Measurements from ENCODE around the gene AOPEP. TPM values are rescaled to one million over a fixed set of nuclear protein-coding genes. Genes with fewer than 3 reads are reported as not detected.
"Not testable (repeated sequence)": the region's sequence is repeated elsewhere in the genome, so short reads cannot be mapped to it uniquely, and the experiment has no call there.

The AOPEP gene
- total and polyA plus RNA-seq, 3 donors from 2014 or later, result 31.4 to 95.0 (median 80.4) TPM

DNA sequence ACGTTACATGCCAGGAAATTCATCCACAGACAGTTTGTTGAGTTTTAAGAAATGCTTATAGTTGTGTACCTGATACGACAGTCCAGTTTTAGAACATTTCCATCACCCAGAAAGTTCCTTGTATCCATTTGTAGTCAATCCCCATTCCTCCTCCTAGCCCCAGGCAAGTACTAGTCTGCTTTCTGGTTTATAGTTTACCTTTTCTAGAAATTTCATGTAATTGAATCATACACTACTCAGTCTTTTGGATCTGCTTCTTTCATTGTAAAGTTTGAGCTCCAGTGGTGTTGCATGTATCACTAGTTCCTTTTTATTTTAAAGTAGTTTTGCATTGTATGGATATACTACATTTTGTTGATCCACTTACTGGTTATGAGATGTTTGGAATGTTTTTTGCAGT lies 291.2 kb downstream of the AOPEP start:
- Histone ChIP-seq H3K27ac (peak overlapping the region in 1 of 2 donors; percentile 0), H3K4me1 (peaks cover 9% of the 10 kb centered on the region), H3K27me3 (no peaks in the 10 kb centered on the region), H3K9me3 (no peaks in the 10 kb centered on the region), H3K36me3 (ENCODE audit: low read depth, missing control alignments) (no peaks in the 10 kb centered on the region), H3K4me3 (no peak overlapping the region)
- DNase-seq, result no peak
- intact Hi-C loops (cut with DNase I; ENCODE audit: low total_unique reads), result no loop called here
- no peak for TF ChIP-seq POLR2A (IDR thresholded peaks at IDR 0.05)
- TF ChIP-seq, protein P1, sequence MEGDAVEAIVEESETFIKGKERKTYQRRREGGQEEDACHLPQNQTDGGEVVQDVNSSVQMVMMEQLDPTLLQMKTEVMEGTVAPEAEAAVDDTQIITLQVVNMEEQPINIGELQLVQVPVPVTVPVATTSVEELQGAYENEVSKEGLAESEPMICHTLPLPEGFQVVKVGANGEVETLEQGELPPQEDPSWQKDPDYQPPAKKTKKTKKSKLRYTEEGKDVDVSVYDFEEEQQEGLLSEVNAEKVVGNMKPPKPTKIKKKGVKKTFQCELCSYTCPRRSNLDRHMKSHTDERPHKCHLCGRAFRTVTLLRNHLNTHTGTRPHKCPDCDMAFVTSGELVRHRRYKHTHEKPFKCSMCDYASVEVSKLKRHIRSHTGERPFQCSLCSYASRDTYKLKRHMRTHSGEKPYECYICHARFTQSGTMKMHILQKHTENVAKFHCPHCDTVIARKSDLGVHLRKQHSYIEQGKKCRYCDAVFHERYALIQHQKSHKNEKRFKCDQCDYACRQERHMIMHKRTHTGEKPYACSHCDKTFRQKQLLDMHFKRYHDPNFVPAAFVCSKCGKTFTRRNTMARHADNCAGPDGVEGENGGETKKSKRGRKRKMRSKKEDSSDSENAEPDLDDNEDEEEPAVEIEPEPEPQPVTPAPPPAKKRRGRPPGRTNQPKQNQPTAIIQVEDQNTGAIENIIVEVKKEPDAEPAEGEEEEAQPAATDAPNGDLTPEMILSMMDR (IDR thresholded peaks at IDR 0.05), result no peak
- 90 to 94% methylated on average over 2 of the region's 2 CpGs for WGBS, 2 donors

DNA sequence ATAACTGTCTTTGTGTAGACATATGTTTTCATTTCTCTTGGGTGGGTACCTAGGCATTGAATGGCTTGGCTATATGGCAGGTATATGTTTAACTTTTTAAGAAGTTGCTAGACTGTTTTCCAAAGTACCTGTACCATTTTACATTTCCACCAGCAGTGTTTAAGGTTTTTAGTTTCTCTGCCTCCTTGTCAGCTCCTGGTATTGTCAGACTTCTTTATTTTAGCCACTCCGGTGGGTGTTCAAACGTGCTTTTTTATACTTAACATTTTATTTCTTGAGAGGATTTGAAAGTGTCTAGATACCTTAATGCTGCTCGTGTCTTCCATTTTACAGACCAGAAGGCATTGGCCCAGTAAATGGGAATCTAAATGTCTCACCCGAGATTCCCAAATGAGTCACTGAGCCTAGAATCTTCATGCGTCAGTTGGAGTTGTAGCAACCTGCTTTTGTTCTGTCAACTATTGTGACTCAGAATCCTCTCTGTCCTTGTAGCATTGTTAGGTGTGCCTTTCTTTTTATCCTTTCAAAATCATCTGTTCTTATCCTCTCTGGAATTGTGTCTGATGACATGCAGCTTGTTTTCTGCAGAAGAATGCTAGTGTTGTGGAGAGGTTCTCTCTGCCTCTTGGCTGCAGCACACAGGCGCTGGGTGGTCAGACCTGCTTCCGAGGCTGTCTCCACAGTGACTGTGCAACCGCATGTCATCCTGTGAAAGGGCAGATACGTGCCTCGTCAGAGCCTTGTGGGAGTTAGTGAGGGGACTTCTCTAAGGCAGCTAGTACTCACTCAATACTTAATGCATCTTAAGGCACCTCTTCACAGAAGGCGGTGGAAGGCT lies 291.8 kb downstream of the AOPEP start:
- 57 to 60% methylated on average over 11 of the region's 11 CpGs for WGBS, 2 donors
- no peaks in the 10 kb centered on the region for H3K36me3 ChIP-seq (ENCODE audit: low read depth, missing control alignments)
- DNase-seq, result no peak
- peak overlapping the region in 1 of 2 donors; percentile 0 for H3K27ac ChIP-seq
- no peaks in the 10 kb centered on the region for H3K27me3 ChIP-seq
- no peaks in the 10 kb centered on the region for H3K9me3 ChIP-seq
- intact Hi-C loops (cut with DNase I; ENCODE audit: low total_unique reads), result no loop called here
- H3K4me3 ChIP-seq, result no peak overlapping the region
- H3K4me1 ChIP-seq, result peaks cover 16% of the 10 kb centered on the region
- TF ChIP-seq, protein P1 (IDR thresholded peaks at IDR 0.05), result no peak
- no peak for TF ChIP-seq POLR2A (IDR thresholded peaks at IDR 0.05)

DNA sequence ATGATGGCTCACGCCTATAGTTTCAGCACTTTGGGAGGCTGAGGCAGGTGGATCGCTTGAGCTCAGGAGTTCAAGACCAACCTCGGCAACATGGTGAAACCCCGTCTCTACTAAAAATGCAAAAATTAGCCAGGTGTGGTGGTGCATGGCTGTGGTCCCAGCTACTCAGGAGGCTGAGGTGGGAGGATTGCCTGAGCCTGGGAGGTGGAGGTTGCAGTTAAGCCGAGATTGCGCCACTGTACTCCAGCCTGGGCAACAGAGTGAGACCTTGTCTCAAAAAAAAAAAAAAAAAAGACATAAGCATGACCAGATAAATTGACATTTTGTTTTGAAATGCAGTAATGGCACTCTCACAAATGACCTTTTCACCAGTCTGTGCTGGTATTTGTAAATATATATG lies 294.1 kb downstream of the AOPEP start:
- WGBS, 2 donors, result 96 to 97% methylated on average over 6 of the region's 6 CpGs
- H3K9me3 ChIP-seq; intact Hi-C loops (cut with DNase I; ENCODE audit: low total_unique reads); H3K27me3 ChIP-seq; DNase-seq; H3K27ac ChIP-seq; H3K36me3 ChIP-seq (ENCODE audit: low read depth, missing control alignments); H3K4me3 ChIP-seq: not testable (repeated sequence)
- peaks cover 33% of the 10 kb centered on the region for H3K4me1 ChIP-seq

DNA sequence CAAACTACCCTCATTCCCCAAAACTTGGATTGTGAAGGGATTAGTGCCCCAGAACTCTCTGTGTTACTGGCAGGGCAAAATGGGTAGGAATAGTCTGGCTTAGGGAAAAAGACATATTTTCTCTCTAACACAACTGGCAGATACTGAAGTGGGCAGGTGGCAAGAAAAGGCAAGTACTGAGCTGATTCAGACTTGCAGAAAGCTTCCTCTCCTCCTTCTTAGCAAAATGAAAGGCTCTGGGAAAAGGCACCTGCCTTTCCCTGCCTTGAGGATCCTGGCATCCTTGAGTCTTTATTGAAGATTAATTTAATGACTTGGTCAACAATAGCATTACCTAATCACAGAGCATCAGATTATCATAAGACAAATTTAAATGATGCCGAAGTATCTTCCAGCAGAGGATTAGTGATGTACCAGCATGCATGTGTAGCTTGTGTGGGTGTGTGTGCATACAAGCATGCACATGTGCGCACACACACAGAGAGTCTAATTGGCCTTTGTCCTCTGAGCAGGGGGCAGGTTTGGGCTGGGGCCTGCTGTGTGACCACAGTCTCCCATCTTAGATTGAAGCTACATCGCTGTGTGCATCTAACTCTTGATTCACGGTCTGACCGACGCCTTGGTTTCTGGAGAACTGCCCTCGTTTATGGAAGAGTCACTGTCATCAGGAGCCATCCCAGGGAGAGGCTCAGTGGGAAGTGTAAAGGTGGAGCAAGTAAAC lies 294.8 kb downstream of the AOPEP start:
- 70 to 81% methylated on average over 7 of the region's 7 CpGs for WGBS, 2 donors
- intact Hi-C loops (cut with DNase I; ENCODE audit: low total_unique reads), result no loop called here
- TF ChIP-seq, protein P1 (IDR thresholded peaks at IDR 0.05), result no peak
- no peak for TF ChIP-seq POLR2A (IDR thresholded peaks at IDR 0.05)
- peaks cover 35% of the 10 kb centered on the region for H3K4me1 ChIP-seq
- H3K9me3 ChIP-seq, result no peaks in the 10 kb centered on the region
- no peak overlapping the region for H3K27ac ChIP-seq
- no peaks in the 10 kb centered on the region for H3K36me3 ChIP-seq (ENCODE audit: low read depth, missing control alignments)
- H3K4me3 ChIP-seq, result no peak overlapping the region
- DNase-seq, result no peak
- H3K27me3 ChIP-seq, result no peaks in the 10 kb centered on the region

DNA sequence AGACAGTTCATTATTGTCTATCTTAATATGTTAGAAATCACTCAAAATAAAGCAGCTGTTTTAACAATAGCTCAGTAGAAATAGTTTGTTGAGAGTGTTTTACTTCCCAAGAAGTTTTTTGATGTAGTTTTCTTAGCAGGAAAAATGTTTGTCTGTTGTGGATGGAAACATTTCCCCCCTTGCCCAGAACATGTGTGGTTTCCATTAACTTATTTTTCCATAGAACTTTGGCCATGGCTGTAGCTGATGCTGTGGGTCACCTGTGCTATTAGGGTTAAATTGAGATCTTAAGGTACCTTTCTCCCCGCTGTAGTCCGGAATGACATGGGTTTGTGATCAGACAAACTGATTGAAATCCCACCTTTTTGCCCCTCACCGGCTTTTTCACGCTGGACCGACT lies 296.2 kb downstream of the AOPEP start:
- H3K36me3 ChIP-seq (ENCODE audit: low read depth, missing control alignments), result no peaks in the 10 kb centered on the region
- intact Hi-C loops (cut with DNase I; ENCODE audit: low total_unique reads), result no loop called here
- H3K4me1 ChIP-seq, result peaks cover 35% of the 10 kb centered on the region
- 91 to 100% methylated on average over 5 of the region's 5 CpGs for WGBS, 2 donors
- DNase-seq, result no peak
- peak overlapping the region in 1 of 2 donors; percentile 68 for H3K27ac ChIP-seq
- no peaks in the 10 kb centered on the region for H3K27me3 ChIP-seq
- TF ChIP-seq POLR2A (IDR thresholded peaks at IDR 0.05), result no peak
- TF ChIP-seq, protein P1 (IDR thresholded peaks at IDR 0.05), result no peak
- no peaks in the 10 kb centered on the region for H3K9me3 ChIP-seq
- H3K4me3 ChIP-seq, result no peak overlapping the region

All from testis (tissue), 3 donors.